Effector CD4-positive, alpha-beta T cell (primary cell): ENCODE results near the gene PTMA.
"Not testable (repeated sequence)": the region's sequence is repeated elsewhere in the genome, so short reads cannot be mapped to it uniquely, and the experiment has no call there.

Experiments used
- DNase-seq: peaks from one replicate; pipeline ENCODE4 v3.0.0-alpha.2; 2020
- total RNA-seq: gene quantifications from one replicate; lab custom pipeline; 2026; lab: John Stamatoyannopoulos, UW

Gene PTMA, protein sequence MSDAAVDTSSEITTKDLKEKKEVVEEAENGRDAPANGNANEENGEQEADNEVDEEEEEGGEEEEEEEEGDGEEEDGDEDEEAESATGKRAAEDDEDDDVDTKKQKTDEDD
- total RNA-seq = 1,241 reads per million, percentile 99 among the genes with 10 or more reads in this experiment

- peak; percentile 99 for DNase-seq
Observed at GRCh38 chr2:231707927-231708772, at the start of gene PTMA. Gene PTMA, plus strand, starts transcription at chr2:231708525. Its CDS starts 182 bp downstream, at chr2:231708707.

DNA sequence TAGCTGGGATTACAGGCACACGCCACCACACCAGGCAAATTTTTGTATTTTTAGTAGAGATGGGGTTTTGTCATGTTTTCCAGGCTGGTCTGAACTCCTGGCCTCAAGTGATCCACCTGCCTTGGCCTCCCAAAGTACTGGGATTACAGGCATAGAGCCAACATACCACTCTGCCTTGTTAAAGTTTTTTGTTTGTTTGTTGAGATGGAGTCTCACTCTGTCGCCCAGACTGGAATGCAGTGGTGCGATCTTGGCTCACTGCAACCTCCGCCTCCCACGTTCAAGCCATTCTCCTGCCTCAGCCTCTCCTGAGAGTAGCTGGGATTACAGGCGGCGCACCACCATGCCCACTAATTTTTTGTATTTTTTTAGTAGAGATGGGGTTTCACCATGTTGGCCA, 48.3 kb upstream of the PTMA start:
- DNase-seq = not testable (repeated sequence)

- no peak for DNase-seq
Observed at GRCh38 chr2:231660860-231661259, 47.5 kb upstream of the PTMA start.

- DNase-seq = no peak
Observed at GRCh38 chr2:231661422-231662027, 46.8 kb upstream of the PTMA start.

GRCh38 chr2:231662028-231662810, 46.1 kb upstream of the PTMA start:
- peak; percentile 92 for DNase-seq

GRCh38 chr2:231662811-231663457, 45.4 kb upstream of the PTMA start:
- no peak for DNase-seq

- DNase-seq = no peak
Observed at GRCh38 chr2:231663458-231664212, 44.7 kb upstream of the PTMA start.

- no peak for DNase-seq
Observed at GRCh38 chr2:231664727-231665126, 43.6 kb upstream of the PTMA start.

DNA sequence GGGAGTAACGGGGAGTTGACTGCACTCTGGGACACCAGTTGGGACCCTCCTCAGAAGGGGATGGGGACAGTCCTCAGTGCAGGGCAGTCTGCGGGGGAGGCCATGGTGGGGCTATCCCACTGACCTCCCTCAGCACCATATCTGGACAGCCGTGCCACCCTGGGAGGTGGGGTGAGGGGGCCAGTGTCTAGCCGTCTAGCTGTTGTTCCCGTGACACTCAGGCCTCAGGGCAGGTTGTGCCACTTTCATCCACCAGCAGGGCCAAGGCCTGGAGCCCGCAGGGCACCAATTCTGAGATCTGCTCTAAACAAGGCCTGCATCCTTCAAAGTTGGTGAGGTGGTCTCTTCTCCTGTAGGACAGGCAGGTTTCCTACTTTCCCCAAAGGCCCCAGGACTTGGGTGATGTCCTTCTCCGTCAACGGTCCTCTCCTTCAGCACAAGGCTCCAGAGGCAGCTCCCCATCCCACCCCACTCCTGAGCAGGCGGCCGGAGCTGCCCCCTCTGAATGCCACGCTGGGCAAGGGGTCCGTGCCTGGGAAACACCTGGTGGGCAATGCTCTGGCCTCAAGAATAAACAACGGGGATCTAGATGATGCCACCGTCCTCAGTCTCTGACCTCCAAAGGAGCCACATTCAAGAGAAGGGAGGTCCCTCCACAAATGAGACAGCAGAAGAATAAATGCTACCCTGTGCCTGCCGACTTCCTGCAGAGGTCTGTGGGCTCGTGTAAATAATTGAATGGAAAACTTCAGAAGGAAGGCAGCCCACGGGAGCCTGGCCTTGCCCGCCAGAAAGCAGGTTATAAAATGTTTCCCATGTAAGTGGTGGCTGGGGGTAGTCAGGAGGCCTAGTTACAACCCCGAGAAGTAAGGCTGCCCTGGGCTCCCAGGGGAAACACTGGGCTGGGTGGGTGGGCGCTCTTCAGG, 42.8 kb upstream of the PTMA start:
- DNase-seq = no peak

- no peak for DNase-seq
Observed at GRCh38 chr2:231666171-231667095, 41.9 kb upstream of the PTMA start.

- DNase-seq = no peak
Observed at GRCh38 chr2:231667096-231667427, 41.3 kb upstream of the PTMA start.

GRCh38 chr2:231667496-231667895, 40.8 kb upstream of the PTMA start:
- no peak for DNase-seq

DNA sequence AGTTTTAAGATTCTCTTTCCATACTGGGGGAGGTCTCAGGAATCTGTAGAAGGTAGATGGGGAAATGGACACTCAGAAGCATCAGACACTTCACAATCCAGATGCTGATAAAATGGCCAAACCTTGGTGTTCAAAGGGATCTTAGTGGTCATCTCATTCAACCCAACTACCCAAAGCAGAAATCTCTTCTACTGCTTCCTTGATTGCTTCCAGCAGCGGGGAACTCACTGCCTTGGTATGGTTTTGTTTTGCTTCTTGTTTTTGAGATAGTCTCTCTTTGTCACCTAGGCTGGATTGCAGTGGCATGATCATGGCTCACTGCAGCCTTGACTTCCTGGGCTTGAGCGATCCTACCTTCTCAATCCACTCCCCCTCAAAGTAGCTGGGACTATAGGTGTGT, 39.3 kb upstream of the PTMA start:
- no peak for DNase-seq

- no peak for DNase-seq
Observed at GRCh38 chr2:231671270-231672050, 36.9 kb upstream of the PTMA start.

- DNase-seq = no peak
Observed at GRCh38 chr2:231672617-231673347, 35.5 kb upstream of the PTMA start.

DNA sequence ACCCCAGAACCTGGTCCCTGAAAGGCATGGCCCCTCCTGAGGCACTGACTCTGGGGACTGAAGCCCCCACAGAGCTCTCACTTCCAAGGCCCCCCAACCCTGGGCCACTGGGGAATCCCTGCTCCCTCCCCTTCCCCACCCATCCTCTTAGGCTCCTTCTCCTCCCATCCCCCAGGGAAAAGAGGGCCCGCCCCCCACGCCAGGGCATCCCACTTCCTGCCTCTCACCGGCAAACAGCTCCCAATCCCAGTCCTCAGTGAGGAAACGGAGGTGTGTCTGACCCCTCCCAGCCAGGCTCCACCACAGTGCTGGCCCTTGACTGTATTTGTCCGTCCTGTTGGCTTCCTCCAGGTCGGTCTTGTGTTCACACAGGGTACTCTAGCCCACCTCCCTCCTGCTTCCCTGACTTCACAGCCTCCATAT, 35.0 kb upstream of the PTMA start:
- DNase-seq = no peak

GRCh38 chr2:231674587-231675338, 33.6 kb upstream of the PTMA start:
- peak; percentile 34 for DNase-seq
